ENCODE measurements around the gene FRG2.
"Not testable (repeated sequence)": the region's sequence is repeated elsewhere in the genome, so short reads cannot be mapped to it uniquely, and the experiment has no call there.

- TF ChIP-seq CTCF (IDR thresholded peaks at IDR 0.05) = peak; percentile 9
- TF ChIP-seq EZH2phosphoT487, EZH2 (IDR thresholded peaks at IDR 0.05): not testable (repeated sequence)
Observed at GRCh38 chr4:189980292-189980691, 46.8 kb downstream of the FRG2 start.
